ENCODE data around the gene CSGALNACT2. TPM values are rescaled to one million over a fixed set of nuclear protein-coding genes. Genes with fewer than 3 reads are reported as not detected.

CSGALNACT2 gene
- polyA plus RNA-seq, 3 donors: 17.9 to 20.7 (median 18.9) TPM

DNA sequence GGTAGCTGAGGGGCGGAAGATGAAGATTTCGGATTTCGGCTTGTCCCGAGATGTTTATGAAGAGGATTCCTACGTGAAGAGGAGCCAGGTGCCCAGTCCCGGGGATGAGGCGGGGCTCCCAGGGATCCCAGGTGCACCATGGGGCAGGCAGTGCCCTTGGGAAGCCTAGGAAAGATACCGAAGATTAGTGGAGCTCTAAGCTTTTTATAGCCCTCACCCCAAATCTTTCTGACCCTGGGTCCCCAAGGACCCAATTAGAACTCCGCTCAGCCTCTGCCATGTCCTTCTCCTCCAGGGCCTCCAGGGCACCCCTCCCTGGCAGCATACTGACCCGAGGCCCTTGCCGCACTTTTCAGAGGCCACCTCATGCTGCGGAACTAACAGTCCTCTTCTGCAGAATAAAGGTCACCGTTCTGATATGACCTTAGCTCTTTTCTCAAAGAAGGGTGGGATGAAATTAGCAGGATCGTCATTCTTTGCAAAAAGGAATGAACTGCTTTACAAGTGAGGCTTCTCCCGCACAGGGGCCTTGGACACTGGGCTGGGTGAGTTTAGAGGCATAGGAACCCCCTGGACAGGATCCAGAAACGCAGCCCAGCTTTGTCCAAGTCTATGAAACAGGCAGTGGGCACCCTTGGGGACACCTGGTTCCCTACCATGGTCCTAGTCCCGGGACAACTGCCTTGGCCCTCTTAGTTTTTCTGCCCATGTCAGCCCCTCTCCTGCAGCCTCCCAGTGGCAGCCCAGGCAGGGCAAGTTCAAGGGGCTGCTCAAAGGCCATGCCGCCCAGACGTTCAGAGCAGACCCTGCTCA is 17.9 kb upstream of the CSGALNACT2 start:
- DNase-seq (ENCODE audit: extremely low read depth in 1 of 11, low read depth in 9 of 11, low spot score in 4 of 11): no peak

DNA sequence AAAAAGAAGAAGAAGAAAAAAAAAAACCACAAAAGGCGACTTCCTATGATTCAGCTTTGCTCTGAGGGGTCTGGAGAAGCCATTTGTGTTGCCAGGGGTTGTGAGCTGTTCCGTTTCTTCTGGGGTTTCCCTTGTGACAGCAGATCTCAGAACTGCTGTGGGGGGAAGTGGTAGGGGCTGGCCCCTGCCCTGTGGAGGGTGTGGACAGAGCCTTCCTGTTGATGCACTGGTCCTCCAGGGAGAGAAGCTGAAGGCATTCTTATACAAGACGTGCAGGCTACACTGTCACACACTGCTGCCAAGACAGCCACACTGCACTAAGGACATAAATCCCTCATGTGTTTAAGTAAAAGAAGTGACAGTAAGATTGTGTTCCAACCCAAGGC is 17.3 kb upstream of the CSGALNACT2 start:
- no peak for DNase-seq (ENCODE audit: extremely low read depth in 1 of 11, low read depth in 9 of 11, low spot score in 4 of 11)

DNA sequence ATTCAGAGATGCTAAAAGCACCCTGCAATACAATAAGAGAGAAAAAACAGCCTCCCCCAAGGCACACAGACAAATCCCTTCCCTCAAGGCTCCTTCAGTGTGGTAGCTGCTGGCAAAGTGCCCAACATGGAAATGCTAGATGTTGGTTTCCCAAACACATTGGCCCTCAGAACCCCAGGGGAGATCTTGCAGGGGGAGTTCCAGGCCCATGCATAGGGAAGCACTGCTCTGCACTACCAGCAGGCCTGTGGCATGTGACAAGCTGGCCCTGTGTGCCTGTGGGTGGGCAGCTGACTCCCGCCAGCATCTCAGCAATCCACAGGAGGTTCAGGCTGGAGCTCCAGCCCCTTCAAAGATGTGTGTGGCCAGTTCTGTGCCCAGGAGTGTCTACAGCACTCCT is 16.8 kb upstream of the CSGALNACT2 start:
- DNase-seq (ENCODE audit: extremely low read depth in 1 of 11, low read depth in 9 of 11, low spot score in 4 of 11): no peak

DNA sequence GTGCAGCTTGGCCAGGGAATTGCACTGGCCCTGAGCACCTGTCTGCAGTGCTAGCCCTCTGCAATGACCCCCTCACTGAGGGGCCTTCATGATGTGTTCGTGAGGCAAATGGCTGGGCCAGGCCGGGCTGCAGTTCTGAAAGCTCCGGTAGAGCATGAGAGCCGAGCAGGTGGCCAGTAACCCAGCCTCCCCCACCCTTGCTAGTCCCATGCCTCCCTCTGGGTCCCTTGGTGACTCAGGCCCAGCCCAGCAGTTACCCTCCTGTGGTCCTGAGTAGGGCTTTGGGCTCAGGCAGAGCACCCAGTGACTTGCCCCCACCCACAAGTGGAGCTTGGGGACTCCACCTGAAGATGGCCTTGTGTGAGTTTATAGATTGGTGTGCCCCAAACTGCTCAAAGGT is 16.1 kb upstream of the CSGALNACT2 start:
- DNase-seq (ENCODE audit: extremely low read depth in 1 of 11, low read depth in 9 of 11, low spot score in 4 of 11): no peak

DNA sequence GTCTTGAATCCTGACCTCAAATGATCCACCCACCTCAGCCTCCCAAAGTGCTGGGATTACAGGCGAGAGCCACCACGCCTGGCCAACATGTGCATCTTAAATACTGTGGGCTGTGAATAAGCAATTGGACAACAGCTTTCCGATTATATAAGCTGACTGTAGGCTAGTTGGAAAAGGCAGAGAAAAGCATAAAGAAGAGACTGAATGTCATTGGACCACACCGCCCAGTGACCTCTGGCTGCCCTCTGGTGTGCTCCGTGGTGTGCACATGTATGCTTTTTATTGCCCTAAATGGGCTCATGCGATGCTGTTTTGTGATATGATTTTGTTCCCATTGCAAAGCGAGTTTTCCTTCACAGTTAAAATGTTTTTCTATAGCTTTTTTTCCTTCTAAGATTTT is 15.4 kb upstream of the CSGALNACT2 start:
- no peak for DNase-seq (ENCODE audit: extremely low read depth in 1 of 11, low read depth in 9 of 11, low spot score in 4 of 11)

DNA sequence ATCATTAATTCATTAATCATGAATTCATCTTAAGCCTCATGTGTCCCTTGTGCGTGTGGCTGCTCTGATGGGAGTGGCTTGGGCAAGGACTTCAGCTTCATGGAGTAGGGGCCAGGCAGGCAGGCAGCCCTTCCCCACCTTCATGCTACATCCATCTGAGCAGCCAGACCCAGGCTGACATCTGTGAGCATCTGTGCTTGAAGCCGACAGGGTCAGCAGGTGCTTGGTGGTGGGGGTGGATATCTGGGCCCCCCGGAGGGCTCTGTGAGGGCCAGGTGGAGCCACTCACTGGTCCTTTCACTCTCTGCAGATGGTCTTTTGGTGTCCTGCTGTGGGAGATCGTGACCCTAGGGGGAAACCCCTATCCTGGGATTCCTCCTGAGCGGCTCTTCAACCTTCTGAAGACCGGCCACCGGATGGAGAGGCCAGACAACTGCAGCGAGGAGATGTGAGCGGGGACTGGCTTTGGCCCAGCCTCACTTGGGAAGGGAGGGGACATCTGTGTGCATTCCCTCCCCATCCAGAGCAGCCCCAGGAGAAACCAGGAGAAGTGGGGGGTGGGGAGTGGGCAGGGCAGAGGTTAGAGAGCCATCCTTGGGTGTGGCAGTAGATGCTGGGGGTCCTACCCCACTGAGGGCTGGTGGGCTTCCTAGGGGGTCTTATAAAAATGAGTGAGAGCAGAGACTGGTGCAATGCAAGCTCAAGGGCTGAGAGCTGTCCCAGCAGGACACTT is 14.7 kb upstream of the CSGALNACT2 start:
- DNase-seq (ENCODE audit: extremely low read depth in 1 of 11, low read depth in 9 of 11, low spot score in 4 of 11): no peak

DNA sequence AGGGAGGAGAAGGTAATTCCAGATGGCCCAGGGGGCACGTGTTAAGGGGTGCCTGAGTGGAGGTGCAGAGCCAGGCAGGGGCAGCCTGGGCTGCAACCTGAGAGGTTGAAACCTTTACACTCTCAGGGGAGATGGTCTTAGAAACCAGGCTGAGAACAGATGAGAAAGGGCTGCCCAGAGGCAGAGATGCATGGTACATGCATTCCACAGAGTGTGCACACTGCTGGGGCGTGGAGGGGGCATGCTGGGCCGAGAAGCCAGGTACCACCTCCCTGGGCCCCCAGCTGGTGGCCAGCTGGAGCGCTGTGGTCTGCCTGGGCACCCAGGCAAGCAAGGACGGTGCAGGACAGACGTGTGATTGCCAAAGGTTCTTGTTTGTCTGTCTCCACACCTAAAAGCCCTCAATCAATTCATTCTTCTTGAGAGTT is 14.1 kb upstream of the CSGALNACT2 start:
- no peak for DNase-seq (ENCODE audit: extremely low read depth in 1 of 11, low read depth in 9 of 11, low spot score in 4 of 11)

DNA sequence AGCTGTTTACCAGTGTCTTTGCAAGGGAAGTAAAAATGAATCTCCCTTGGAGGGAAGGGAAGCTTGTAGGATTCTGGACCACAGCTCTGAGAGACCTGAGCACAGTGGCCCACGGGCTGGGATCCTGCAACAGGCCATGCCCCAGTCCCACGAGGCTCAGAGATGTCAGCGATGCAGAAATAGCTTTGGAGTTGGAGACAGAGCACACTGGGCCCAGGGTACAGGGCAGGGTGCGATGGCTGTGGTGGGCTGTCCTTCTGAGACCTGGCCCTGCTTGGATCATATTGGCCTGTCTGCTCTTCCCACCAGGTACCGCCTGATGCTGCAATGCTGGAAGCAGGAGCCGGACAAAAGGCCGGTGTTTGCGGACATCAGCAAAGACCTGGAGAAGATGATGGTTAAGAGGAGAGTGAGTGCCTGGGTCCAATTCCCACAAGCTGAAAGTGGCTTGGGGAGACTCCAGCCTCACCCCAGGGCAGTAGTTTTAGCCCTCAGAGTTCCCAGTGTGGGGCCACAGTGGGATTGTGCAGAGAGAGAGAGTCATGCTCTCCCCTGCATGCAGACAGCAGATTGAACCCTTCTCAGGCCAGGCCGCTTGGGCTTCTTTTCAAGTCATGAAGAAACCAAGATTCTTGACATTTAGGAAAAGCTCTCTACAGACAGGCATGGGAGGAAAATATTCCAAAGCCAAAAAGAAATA is 13.5 kb upstream of the CSGALNACT2 start:
- DNase-seq (ENCODE audit: extremely low read depth in 1 of 11, low read depth in 9 of 11, low spot score in 4 of 11): no peak

DNA sequence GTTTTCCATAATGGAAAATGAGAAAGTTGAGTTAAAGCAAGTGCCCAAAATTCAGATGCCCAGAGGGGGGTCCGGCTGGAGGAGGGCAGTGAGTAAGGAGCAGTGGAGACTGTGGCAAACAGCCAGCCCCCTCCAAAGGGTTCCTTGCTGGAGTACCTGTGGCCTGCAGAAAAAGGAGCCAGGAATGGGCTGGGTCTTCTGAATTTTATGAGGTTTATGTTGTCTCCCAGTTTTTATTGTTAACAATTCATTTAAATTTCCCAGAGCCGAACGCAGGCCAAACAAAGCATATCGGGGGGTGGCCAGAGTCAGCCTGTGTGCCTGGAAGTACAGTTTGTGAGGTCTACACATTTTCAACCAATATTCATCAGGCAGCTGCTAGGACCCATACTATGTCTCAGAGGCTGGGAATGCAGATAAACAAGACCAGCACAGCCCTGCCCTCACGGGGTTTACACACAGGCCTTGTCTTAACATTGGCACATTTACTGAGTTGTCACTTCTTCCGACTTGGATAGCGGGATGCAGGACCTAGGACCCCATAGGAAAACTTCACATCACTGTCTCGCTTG is 12.9 kb upstream of the CSGALNACT2 start:
- no peak for DNase-seq (ENCODE audit: extremely low read depth in 1 of 11, low read depth in 9 of 11, low spot score in 4 of 11)

DNA sequence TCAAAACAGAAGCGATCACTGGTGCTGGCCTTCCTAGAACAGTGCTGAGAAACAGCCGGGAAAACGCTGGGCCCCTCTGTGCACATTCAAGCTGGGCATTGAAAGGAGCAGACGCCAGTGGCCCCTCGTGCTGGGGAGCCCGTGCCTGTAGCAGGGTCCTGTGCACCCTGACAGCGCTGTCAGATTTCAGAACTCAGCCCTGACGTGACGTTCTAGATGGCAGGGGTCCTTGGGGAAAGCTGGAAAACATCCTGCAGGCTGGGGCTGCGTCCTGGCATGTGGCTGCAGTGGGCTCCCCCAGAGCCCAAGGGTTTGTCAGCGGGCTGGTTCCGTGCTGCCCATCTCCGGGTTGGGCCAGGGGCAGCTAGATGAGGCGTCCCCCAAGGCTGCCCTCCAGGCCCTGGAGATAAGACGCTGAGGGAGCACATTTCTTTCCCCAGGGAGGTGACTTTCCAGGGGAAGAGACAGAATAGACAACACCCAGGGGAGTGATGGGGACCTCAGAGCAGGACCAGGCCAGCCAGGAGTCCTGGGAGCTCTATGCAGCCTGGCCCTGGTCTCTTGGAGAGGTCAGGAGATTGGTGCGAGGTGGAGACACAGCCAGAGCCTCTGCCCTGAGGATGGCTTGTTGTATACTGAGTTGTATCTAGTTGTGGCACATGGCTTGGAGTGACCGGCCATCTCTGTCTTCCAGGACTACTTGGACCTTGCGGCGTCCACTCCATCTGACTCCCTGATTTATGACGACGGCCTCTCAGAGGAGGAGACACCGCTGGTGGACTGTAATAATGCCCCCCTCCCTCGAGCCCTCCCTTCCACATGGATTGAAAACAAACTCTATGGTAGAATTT is 12.1 kb upstream of the CSGALNACT2 start:
- no peak for DNase-seq (ENCODE audit: extremely low read depth in 1 of 11, low read depth in 9 of 11, low spot score in 4 of 11)

DNA sequence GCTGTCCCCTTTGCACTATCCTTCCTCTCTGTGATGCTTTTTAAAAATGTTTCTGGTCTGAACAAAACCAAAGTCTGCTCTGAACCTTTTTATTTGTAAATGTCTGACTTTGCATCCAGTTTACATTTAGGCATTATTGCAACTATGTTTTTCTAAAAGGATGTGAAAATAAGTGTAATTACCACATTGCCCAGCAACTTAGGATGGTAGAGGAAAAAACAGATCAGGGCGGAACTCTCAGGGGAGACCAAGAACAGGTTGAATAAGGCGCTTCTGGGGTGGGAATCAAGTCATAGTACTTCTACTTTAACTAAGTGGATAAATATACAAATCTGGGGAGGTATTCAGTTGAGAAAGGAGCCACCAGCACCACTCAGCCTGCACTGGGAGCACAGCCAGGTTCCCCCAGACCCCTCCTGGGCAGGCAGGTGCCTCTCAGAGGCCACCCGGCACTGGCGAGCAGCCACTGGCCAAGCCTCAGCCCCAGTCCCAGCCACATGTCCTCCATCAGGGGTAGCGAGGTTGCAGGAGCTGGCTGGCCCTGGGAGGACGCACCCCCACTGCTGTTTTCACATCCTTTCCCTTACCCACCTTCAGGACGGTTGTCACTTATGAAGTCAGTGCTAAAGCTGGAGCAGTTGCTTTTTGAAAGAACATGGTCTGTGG is 11.4 kb upstream of the CSGALNACT2 start:
- no peak for DNase-seq (ENCODE audit: extremely low read depth in 1 of 11, low read depth in 9 of 11, low spot score in 4 of 11)

DNA sequence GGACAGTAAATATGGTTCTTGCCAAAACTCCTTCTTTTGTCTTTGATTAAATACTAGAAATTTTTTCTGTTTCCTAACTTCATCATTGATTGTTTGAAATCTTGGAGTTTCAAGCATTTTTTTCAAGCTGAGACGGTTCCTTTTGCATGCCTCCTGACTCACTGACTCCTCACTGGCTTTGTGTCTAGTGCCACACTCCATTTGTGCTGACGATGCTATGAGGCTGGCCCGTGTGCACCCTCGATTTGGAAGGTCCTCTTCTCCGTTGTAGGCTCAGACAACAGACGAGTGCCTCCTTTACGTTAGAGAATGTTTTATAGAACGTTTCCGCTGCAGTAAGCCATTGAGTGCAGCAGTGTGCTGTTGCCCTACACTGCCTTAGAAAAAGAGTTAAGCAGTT is 10.8 kb upstream of the CSGALNACT2 start:
- no peak for DNase-seq (ENCODE audit: extremely low read depth in 1 of 11, low read depth in 9 of 11, low spot score in 4 of 11)

DNA sequence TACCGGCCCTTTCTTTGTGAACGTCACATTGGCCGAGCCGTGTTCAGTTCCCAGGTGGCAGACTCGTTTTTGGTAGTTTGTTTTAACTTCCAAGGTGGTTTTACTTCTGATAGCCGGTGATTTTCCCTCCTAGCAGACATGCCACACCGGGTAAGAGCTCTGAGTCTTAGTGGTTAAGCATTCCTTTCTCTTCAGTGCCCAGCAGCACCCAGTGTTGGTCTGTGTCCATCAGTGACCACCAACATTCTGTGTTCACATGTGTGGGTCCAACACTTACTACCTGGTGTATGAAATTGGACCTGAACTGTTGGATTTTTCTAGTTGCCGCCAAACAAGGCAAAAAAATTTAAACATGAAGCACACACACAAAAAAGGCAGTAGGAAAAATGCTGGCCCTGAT is 9.9 kb upstream of the CSGALNACT2 start:
- DNase-seq (ENCODE audit: extremely low read depth in 1 of 11, low read depth in 9 of 11, low spot score in 4 of 11): no peak

DNA sequence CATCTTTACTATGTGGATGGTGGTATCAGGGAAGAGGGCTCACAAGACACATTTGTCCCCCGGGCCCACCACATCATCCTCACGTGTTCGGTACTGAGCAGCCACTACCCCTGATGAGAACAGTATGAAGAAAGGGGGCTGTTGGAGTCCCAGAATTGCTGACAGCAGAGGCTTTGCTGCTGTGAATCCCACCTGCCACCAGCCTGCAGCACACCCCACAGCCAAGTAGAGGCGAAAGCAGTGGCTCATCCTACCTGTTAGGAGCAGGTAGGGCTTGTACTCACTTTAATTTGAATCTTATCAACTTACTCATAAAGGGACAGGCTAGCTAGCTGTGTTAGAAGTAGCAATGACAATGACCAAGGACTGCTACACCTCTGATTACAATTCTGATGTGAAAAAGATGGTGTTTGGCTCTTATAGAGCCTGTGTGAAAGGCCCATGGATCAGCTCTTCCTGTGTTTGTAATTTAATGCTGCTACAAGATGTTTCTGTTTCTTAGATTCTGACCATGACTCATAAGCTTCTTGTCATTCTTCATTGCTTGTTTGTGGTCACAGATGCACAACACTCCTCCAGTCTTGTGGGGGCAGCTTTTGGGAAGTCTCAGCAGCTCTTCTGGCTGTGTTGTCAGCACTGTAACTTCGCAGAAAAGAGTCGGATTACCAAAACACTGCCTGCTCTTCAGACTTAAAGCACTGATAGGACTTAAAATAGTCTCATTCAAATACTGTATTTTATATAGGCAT is 9.1 kb upstream of the CSGALNACT2 start:
- no peak for DNase-seq (ENCODE audit: extremely low read depth in 1 of 11, low read depth in 9 of 11, low spot score in 4 of 11)

DNA sequence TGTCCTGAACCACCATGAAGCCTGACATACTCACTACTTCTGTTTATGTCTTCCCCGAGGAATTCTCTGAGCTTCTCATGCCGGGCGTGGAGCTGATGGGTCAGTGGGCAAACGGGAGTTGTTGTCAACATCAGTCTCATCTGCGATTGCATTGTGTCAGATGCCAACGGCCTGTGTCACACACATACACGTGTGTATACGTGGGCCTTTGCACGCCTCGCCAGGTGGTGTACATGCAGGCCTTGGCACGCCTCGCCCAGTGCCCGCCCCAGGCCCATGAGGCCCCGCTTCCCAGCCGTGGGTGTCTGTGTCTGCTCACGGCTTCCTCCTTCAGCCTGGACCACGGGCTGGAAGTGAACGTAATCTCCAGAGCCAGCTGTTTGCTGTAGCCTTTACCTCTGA is 7.5 kb upstream of the CSGALNACT2 start:
- no peak for DNase-seq (ENCODE audit: extremely low read depth in 1 of 11, low read depth in 9 of 11, low spot score in 4 of 11)

DNA sequence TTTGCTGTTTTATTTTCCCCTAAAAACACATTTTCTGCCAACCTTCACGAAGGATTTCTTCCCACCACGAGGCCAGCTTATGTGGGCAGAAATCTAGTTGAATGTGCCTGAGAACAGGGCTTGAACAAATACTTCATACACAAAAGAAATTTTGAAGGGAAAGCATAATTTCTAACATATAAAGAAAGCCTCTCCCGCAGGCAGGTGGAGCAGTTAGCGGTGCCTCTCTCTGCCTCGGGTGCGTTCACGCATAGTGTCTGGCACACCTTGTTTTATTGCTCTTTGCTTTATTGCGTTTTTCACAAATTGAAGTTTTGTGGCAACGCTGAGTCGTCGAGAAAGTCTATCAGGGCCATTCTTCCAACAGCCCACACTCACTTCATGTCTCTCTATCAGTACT is 7.0 kb upstream of the CSGALNACT2 start:
- DNase-seq (ENCODE audit: extremely low read depth in 1 of 11, low read depth in 9 of 11, low spot score in 4 of 11): no peak

DNA sequence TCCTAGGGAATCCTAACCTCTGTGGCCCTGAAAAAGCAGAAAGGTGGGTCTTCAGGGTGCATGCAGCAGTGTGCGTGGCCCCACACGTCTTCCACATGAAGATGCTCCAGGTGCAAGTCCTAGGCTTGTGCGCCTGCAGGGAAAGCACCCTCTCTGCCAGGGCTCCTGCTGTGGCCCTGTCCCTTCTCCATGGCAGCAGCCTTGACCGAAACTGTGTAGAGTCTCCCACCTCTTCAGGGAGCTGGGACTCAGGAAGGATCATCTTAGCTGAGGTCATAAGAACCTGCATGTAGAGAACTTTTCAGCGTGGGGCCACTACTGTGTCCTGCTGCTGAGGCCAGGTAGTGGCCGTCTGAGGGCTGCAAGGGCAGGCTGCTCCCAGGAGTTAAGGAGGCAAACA is 6.3 kb upstream of the CSGALNACT2 start:
- DNase-seq (ENCODE audit: extremely low read depth in 1 of 11, low read depth in 9 of 11, low spot score in 4 of 11): no peak
